GM19193 (cell line): Measurements from ENCODE around the gene MYPN.

Experiments used
- POLR2A ChIP-seq: IDR thresholded peaks from 4 replicates; pipeline ENCODE4 v1.6.1; 2011; ENCODE audit not compliant: insufficient read depth, insufficient read length; ENCODE audit errors: extremely low read depth

The MYPN gene

DNA sequence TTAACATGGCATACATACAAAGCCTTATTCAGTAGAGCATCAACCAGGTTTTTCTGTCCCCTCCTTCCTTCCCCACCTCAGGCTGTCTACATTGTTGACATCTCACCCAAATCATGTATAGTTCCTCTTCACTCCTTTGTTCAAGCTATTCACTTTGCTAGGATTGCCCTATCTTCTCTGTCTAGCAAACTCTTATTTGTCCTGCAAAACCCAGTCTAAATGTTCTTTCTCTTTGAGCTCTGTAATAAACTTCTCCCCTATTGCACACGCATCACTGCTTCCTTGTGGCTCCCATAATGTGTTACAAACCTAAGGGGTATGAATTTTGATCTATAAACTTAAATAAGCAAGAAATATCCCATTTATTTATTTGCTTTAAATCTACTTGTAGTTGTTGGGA lies 36.8 kb downstream of the MYPN start:
- no peak for TF ChIP-seq POLR2A

DNA sequence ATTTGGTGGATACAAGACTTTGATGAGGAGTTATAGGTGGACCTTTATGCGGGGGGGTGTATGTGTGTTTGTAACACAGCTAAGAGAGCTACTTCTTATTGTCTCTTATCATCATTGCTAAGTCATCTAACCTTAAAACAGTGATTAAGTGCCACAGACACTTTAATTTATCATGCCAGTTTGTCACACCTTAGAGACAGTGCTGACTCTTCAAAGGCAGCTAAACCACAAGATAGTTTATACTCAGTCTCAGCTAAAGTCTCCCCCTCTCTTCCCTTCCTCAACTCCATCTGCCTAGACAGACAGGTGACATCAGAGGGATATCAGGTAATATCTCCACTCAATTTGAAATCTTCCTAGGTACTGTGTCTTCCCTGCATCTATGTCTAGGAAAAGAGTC lies 42.2 kb downstream of the MYPN start:
- TF ChIP-seq POLR2A: no peak

DNA sequence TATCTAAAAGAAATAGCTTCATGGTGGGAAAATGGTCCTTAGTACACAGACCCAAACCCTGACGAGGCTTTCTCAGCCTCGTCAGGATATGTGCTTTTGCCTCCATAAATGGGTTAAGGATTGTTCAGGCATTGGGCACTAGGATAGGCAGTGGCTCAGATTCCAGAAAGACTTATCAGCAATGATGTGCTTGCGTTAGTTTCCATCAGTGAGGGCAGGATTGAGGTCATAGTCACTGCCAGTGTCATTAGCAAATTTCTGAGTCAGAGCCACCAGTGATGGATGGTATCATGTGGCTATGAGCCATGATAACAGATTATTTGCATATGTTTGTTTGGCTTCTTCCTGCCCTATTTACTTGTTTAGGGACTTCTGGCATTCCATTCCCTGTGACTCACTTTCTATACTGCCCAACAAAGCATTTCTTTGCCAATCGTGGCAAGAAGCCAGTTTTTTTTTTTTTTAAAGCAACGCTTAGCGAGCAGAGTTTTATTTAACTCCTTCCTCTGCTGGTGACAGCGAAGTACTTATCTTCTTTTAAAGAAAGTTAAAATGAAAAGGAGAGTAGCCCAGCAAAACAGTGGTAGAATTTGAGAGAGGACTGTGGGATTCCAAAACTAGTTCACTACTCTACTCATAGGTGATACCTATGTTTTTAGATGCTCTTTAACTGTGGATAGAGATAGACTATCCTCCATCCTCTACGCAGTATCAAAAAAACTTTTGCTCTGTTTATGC lies 44.4 kb downstream of the MYPN start:
- TF ChIP-seq POLR2A: no peak

GRCh38 chr10:68154211-68154497 lies 44.9 kb downstream of the MYPN start:
- no peak for TF ChIP-seq POLR2A

GRCh38 chr10:68155615-68156210 lies 46.4 kb downstream of the MYPN start:
- no peak for TF ChIP-seq POLR2A

- no peak for TF ChIP-seq POLR2A
These were observed 47.3 kb downstream of the MYPN start for GRCh38 chr10:68156373-68157185.

DNA sequence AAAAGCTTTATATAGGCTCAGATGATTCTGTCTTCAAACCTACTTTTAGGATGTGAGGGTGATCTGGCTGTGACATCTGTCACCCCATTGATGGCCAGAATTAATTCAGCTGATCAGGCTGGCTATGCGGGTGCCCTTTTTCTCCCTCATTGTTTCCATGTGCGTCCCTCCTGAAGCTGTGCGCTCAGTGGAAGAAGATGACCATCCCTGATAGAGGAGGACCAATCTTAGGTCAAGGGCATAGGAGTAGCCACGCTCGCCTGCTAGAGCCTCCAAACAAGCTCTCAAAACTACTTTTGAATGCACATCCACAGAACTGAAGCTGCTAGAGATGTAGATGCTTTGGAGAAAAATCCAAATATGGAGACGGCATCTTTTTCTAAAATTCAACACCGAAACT lies 48.7 kb downstream of the MYPN start:
- TF ChIP-seq POLR2A: no peak

DNA sequence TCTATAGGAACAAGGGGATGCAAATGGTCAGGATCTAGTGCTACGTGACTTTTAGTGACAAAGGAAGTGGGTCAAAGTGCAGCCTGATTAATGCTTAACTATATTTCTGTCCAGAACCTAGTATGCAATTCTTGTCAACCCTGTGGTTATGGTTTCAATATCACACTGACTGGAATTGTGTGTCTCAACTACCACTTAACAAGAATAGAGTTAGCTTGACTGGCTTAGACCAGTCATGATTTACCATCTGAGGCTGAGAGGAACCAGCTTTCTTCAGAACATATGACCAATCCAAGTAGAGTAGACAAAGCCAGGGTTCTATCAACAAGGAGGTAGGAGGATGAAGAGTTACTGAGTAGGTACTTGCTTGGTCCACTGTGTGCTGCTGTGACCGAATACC lies 54.4 kb downstream of the MYPN start:
- no peak for TF ChIP-seq POLR2A

DNA sequence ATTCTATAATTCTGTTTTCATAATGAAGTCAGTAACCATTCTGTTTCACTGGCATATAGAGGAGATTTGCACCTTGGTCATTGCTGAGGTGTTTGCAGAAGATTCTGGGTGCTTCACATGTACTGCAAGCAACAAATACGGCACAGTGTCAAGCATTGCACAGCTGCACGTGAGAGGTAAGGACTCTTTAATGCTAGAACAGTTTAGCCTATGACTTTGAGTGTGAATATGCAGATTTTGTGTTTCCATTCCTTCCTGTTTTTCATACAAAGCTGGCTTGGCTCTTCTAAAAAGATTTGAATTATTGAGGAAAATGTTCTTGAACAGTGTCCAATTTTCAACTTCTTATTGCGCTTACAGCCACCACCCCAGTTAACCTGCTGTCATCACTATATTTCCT lies 56.4 kb downstream of the MYPN start:
- TF ChIP-seq POLR2A: no peak

DNA sequence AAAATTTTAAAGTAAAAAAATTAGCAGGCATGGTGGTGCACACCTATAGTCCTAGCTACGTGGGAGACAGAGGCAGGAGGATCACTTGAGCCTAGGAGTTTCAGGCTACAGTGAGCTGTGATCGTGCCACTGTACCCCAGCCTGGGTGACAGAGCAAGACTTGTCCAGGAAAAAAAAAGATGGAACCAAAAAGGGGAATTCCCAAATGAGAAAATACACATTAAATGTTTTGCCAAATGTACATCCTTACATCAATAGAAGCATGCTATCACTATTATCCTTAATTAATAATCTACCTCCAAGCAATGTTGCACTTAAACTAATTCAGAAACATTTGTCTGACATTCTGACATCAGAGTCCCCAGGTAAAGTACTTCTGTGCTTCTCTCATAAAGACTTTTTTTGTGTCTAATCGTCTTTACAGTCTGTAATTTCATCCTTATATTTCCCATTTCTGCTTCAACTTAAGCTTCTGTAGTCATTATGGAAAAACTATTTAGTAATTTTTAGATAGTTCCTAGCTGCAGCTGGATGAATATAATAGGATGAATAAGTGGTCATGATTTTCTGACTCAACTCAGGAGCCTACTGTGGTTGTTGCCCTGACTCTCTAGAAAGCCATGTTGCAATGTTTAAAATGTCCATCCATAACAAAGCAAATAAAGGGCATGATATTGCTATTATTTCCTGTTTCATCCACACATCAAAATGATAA lies 57.7 kb downstream of the MYPN start:
- TF ChIP-seq POLR2A: no peak

DNA sequence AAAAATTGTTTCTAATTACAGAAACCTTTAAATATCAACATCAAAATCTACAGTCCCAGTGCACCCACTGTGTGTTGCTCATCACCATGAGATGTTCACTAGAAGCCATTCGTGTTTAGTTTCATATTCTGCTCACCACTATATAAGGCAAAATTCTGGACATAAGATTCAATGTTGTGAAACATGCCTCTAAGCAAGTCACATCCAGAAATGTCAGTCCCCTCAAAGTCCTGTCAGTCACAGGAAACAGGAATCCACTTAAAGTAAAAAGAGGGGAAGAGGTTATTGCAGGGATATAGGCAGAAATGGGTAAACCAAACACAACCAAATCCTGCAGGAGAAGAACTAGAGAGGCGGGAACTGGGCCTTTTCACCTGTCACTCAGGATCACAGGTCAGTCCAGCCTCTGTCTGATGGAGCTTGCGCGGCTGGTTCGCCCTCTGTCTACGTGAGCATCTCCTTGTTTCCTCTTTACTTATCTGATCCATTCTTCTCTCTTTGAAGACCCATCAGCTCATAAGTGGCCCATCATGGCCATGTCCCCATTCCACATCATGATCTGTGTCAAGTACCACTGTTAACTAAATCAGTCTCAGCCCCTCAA lies 58.4 kb downstream of the MYPN start:
- no peak for TF ChIP-seq POLR2A

- no peak for TF ChIP-seq POLR2A
These were observed 62.3 kb downstream of the MYPN start for GRCh38 chr10:68171539-68172080.

- TF ChIP-seq POLR2A: no peak
These were observed 63.0 kb downstream of the MYPN start for GRCh38 chr10:68172324-68172723.

- TF ChIP-seq POLR2A: no peak
These were observed 66.7 kb downstream of the MYPN start for GRCh38 chr10:68175949-68176348.

- no peak for TF ChIP-seq POLR2A
These were observed 67.5 kb downstream of the MYPN start for GRCh38 chr10:68176797-68177196.

- TF ChIP-seq POLR2A: no peak
These were observed 69.3 kb downstream of the MYPN start for GRCh38 chr10:68178592-68178991.

- TF ChIP-seq POLR2A: no peak
These were observed 69.7 kb downstream of the MYPN start for GRCh38 chr10:68179016-68179415.
